Glomerular endothelial cell (primary cell): ENCODE results near the gene LY86. TPM values are rescaled to one million over a fixed set of nuclear protein-coding genes. Genes with fewer than 3 reads are reported as not detected.

Source experiments
- DNase-seq: peaks from one replicate; pipeline ENCODE4 v3.0.0-alpha.2; 2011; ENCODE audit warnings: low read depth, low spot score; ENCODE audit errors: extremely low read depth
- total RNA-seq: library from RNA; depleted of rRNA; stranded (reverse); fragments of >200 nt; gene quantifications from 2 replicates; pipeline ENCODE4 v1.2.3, GENCODE V29; 2015

The LY86 gene
- total RNA-seq, 1 donor from 2014 or later: not detected

- DNase-seq: no peak
These were observed 108.5 kb downstream of the LY86 start for GRCh38 chr6:6696867-6697531.

- DNase-seq: no peak
These were observed 109.1 kb downstream of the LY86 start for GRCh38 chr6:6697620-6698019.

GRCh38 chr6:6699741-6700367, 111.3 kb downstream of the LY86 start:
- no peak for DNase-seq

- no peak for DNase-seq
These were observed 112.1 kb downstream of the LY86 start for GRCh38 chr6:6700407-6701270.

- DNase-seq: no peak
These were observed 113.3 kb downstream of the LY86 start for GRCh38 chr6:6701864-6702263.

- no peak for DNase-seq
These were observed 115.2 kb downstream of the LY86 start for GRCh38 chr6:6703699-6704098.
